ENCODE results near the gene MGMT. TPM values are rescaled to one million over a fixed set of nuclear protein-coding genes. Genes with fewer than 3 reads are reported as not detected.

MGMT gene
- polyA plus RNA-seq, 1 donor = 13.9 TPM

- DNase-seq (ENCODE audit: low read depth) = no peak
Measured at GRCh38 chr10:129621693-129622092, 154.7 kb downstream of the MGMT start.

- no peak for DNase-seq (ENCODE audit: low read depth)
Measured at GRCh38 chr10:129622291-129622690, 155.2 kb downstream of the MGMT start.

GRCh38 chr10:129622736-129623135 is 155.7 kb downstream of the MGMT start:
- DNase-seq (ENCODE audit: low read depth) = no peak

- no peak for DNase-seq (ENCODE audit: low read depth)
Measured at GRCh38 chr10:129624526-129624925, 157.5 kb downstream of the MGMT start.

- DNase-seq (ENCODE audit: low read depth) = no peak
Measured at GRCh38 chr10:129626309-129626708, 159.3 kb downstream of the MGMT start.

GRCh38 chr10:129626796-129627435 is 159.9 kb downstream of the MGMT start:
- no peak for DNase-seq (ENCODE audit: low read depth)

- DNase-seq (ENCODE audit: low read depth) = no peak
Measured at GRCh38 chr10:129627442-129627841, 160.4 kb downstream of the MGMT start.

- DNase-seq (ENCODE audit: low read depth) = no peak
Measured at GRCh38 chr10:129628823-129629222, 161.8 kb downstream of the MGMT start.

GRCh38 chr10:129629911-129630310 is 162.9 kb downstream of the MGMT start:
- DNase-seq (ENCODE audit: low read depth) = no peak

GRCh38 chr10:129631006-129631405 is 164.0 kb downstream of the MGMT start:
- no peak for DNase-seq (ENCODE audit: low read depth)

- DNase-seq (ENCODE audit: low read depth) = no peak
Measured at GRCh38 chr10:129631870-129632623, 165.0 kb downstream of the MGMT start.

- no peak for DNase-seq (ENCODE audit: low read depth)
Measured at GRCh38 chr10:129637010-129637409, 170.0 kb downstream of the MGMT start.

- no peak for DNase-seq (ENCODE audit: low read depth)
Measured at GRCh38 chr10:129637846-129638245, 170.8 kb downstream of the MGMT start.

- no peak for DNase-seq (ENCODE audit: low read depth)
Measured at GRCh38 chr10:129641351-129641750, 174.3 kb downstream of the MGMT start.

GRCh38 chr10:129641982-129642381 is 174.9 kb downstream of the MGMT start:
- no peak for DNase-seq (ENCODE audit: low read depth)

- no peak for DNase-seq (ENCODE audit: low read depth)
Measured at GRCh38 chr10:129642427-129642826, 175.4 kb downstream of the MGMT start.

- no peak for DNase-seq (ENCODE audit: low read depth)
Measured at GRCh38 chr10:129643266-129643665, 176.2 kb downstream of the MGMT start.

GRCh38 chr10:129645487-129645886 is 178.4 kb downstream of the MGMT start:
- DNase-seq (ENCODE audit: low read depth) = no peak

- no peak for DNase-seq (ENCODE audit: low read depth)
Measured at GRCh38 chr10:129646973-129647372, 179.9 kb downstream of the MGMT start.

- DNase-seq (ENCODE audit: low read depth) = no peak
Measured at GRCh38 chr10:129647590-129647989, 180.5 kb downstream of the MGMT start.

- DNase-seq (ENCODE audit: low read depth) = no peak
Measured at GRCh38 chr10:129648856-129649255, 181.8 kb downstream of the MGMT start.

- DNase-seq (ENCODE audit: low read depth) = no peak
Measured at GRCh38 chr10:129652021-129652420, 185.0 kb downstream of the MGMT start.

- DNase-seq (ENCODE audit: low read depth) = no peak
Measured at GRCh38 chr10:129652521-129653201, 185.6 kb downstream of the MGMT start.

All from forelimb muscle (tissue), 1 donor.